Hepatocyte (in vitro differentiated cells): ENCODE data around the gene SAMD11.

Experiments used
- EZH2phosphoT487 ChIP-seq: fragments of 200-600 bp; sonication (generic); IDR thresholded peaks from one replicate; pipeline ENCODE4 v1.6.1; 2018; ENCODE audit warnings: antibody characterized with exemption, mild to moderate bottlenecking, low read depth, moderate library complexity; ENCODE audit not compliant: unreplicated experiment, severe bottlenecking
- TF ChIP-seq, protein P1 (sequence below): fragments of 200-600 bp; sonication (generic); IDR thresholded peaks from 2 replicates; pipeline ENCODE4 v1.5.1; 2016; ENCODE audit warnings: antibody characterized with exemption, mild to moderate bottlenecking; ENCODE audit not compliant: poor library complexity

DNA sequence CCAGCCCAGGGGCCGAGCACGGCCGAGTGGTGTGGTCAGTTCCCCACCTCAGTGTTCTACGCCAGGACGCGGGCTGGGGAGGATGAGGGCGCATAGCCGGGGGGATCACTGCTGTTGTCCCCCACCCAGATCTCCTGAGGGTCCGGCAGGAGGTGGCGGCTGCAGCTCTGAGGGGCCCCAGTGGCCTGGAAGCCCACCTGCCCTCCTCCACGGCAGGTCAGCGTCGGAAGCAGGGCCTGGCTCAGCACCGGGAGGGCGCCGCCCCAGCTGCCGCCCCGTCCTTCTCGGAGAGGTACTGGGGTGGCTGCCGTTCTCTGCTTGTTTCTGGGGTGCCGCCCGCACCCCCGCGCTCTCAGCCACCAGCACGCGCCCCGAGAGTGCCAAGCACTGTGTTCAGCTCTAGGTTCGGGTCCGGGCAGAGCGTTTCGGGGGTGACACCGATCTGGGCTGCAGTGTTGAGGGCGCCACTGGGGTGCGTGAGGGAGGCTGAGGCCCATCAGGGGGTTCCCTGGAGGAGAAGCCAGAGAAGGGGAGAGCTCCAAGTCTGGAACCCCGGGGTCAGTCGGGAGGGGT lies 17.4 kb downstream of the SAMD11 start:
- TF ChIP-seq, protein P1, sequence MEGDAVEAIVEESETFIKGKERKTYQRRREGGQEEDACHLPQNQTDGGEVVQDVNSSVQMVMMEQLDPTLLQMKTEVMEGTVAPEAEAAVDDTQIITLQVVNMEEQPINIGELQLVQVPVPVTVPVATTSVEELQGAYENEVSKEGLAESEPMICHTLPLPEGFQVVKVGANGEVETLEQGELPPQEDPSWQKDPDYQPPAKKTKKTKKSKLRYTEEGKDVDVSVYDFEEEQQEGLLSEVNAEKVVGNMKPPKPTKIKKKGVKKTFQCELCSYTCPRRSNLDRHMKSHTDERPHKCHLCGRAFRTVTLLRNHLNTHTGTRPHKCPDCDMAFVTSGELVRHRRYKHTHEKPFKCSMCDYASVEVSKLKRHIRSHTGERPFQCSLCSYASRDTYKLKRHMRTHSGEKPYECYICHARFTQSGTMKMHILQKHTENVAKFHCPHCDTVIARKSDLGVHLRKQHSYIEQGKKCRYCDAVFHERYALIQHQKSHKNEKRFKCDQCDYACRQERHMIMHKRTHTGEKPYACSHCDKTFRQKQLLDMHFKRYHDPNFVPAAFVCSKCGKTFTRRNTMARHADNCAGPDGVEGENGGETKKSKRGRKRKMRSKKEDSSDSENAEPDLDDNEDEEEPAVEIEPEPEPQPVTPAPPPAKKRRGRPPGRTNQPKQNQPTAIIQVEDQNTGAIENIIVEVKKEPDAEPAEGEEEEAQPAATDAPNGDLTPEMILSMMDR, result no peak
- no peak for TF ChIP-seq EZH2phosphoT487
